Urinary bladder (tissue), 4 donors: ENCODE data around the gene HSPB6. TPM values are rescaled to one million over a fixed set of nuclear protein-coding genes. Genes with fewer than 3 reads are reported as not detected.
A peak's percentile ranks its signal among the peaks of the same experiment; 100 is the strongest.
"Not testable (repeated sequence)": the region's sequence is repeated elsewhere in the genome, so short reads cannot be mapped to it uniquely, and the experiment has no call there.

ENCODE experiments used
- DNase-seq: peaks from one replicate; pipeline ENCODE4 v3.0.0-alpha.2; 2015; ENCODE audit errors: extremely low spot score
- H3K27ac ChIP-seq: one replicate; pipeline ENCODE4 v1.5.1; 2013; ENCODE audit warnings: low read depth, mild to moderate bottlenecking, moderate library complexity
- H3K36me3 ChIP-seq: one replicate; pipeline ENCODE4 v1.6.1; 2013; ENCODE audit warnings: mild to moderate bottlenecking, moderate library complexity; ENCODE audit not compliant: insufficient read depth
- H3K4me1 ChIP-seq: one replicate; pipeline ENCODE4 v1.6.1; 2013; ENCODE audit warnings: mild to moderate bottlenecking, moderate library complexity; ENCODE audit not compliant: insufficient read depth
- H3K4me3 ChIP-seq: one replicate; pipeline ENCODE4 v1.5.1; 2013; ENCODE audit warnings: low read depth, low read length
- WGBS: extraction: QIAGEN DNeasy Blood & Tissue Kit; methylation state at CpG from one replicate; pipeline ENCODE4 v1.1.7; 2013; 5-methylcytosine and 5-hydroxymethylcytosine counted together
- polyA plus RNA-seq: library from polyadenylated mRNA; stranded (reverse); fragments of 200-250 nt; gene quantifications from one replicate; pipeline ENCODE4 v1.2.3, GENCODE V29; 2013
- total RNA-seq: library from RNA; depleted of rRNA; stranded (reverse); fragments of >200 nt; gene quantifications from one replicate; pipeline ENCODE4 v1.2.3, GENCODE V29; 2014
- donor health status: healthy with polysubstance abuse.
- donor health status: healthy.

HSPB6 gene
- total and polyA plus RNA-seq, 2 donors: 25.4 to 657 TPM

GRCh38 chr19:35780058-35780457 lies 23.2 kb upstream of the HSPB6 start:
- Histone ChIP-seq H3K4me1 (no peaks in the 10 kb centered on the region), H3K27ac (no peak overlapping the region), H3K4me3 (no peak overlapping the region), H3K36me3 (no peaks in the 10 kb centered on the region)
- WGBS: 91% methylated on average over 16 of the region's 16 CpGs
- no peak for DNase-seq

- WGBS: 93% methylated on average over 8 of the region's 8 CpGs
These were observed 22.2 kb upstream of the HSPB6 start for GRCh38 chr19:35779033-35779432.

GRCh38 chr19:35777961-35778360 lies 21.1 kb upstream of the HSPB6 start:
- 75% methylated on average over 7 of the region's 7 CpGs for WGBS
- no peak overlapping the region for H3K4me3 ChIP-seq
- DNase-seq: no peak
- no peaks in the 10 kb centered on the region for H3K4me1 ChIP-seq
- H3K36me3 ChIP-seq: no peaks in the 10 kb centered on the region
- H3K27ac ChIP-seq: no peak overlapping the region

More at GRCh38 chr19:35779033-35779432, 22.2 kb upstream of the HSPB6 start:
- Histone ChIP-seq H3K36me3 (no peaks in the 10 kb centered on the region), H3K4me1 (no peaks in the 10 kb centered on the region), H3K27ac (no peak overlapping the region), H3K4me3 (no peak overlapping the region)
- no peak for DNase-seq

DNA sequence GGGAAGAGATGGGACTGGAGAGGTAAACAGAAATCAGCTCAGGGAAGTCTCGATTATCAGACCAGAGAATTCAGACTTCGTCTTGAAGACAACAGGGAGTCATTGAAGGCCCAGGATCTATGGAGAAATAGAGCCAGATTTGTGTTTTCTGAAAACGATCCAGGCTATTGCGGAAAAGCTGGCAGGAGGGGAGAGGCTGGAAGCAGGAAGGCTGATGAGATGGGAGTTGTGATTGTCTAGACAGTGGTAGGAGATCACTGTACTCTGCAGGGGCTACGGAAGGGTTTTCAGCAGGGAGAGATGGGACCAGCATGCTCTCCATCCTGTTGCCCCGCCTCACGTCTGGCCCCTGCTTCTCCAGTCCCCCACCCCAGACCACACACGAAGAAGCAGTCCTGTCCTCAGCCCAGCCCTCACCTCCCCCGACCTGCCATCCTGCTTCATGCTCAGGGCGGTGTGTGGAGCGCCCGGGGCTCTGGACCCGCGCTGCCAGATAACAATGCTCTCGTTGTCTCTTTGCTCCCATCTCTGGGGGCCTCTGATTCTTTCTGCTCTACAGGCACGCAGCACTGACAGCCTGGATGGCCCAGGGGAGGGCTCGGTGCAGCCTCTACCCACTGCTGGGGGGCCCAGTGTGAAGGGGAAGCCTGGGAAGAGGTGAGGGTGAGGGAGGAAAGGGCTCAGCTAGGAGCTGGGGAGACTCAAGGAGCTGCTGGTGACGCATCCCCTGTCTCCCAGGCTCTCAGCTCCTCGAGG lies 20.4 kb upstream of the HSPB6 start:
- H3K27ac ChIP-seq: no peak overlapping the region
- H3K4me1 ChIP-seq: no peaks in the 10 kb centered on the region
- no peaks in the 10 kb centered on the region for H3K36me3 ChIP-seq
- DNase-seq: no peak
- WGBS: 51% methylated on average over 19 of the region's 19 CpGs
- no peak overlapping the region for H3K4me3 ChIP-seq

DNA sequence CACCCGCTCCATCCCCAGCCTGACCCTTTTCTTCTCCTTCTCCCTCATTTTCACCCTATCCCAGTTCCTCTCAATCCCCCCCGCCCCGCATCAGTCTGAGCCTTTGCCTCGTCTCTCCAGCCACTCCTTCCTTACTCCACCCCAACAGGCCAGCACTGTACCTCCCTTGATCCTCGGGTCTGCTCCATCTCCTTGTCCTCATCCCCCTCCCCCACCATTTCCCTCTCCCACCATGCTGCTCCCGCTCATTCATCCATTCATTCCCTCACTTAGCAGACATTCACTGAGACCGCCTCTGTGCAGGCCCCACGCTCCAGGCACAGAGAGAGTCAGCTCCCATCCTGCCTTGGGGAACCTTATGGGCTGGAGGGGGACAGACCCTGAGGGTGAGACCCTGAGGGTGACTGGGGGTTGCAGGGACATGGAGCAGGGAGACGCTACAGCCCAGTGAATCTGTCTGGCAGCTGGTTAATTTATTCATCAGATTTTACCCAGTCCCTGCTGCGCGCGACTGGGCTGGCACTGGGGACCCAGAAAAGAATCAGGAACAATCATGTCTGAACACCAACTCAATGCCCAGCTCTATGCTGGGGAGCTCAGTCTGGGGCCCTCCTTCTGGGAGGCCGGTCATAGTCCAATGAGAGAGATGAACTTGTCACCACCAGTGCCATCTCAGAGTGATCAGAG lies 19.4 kb upstream of the HSPB6 start:
- no peaks in the 10 kb centered on the region for H3K4me1 ChIP-seq
- DNase-seq: no peak
- H3K27ac ChIP-seq: no peak overlapping the region
- H3K36me3 ChIP-seq: no peaks in the 10 kb centered on the region
- 45% methylated on average over 13 of the region's 13 CpGs for WGBS
- H3K4me3 ChIP-seq: peak overlapping the region; percentile 83

DNA sequence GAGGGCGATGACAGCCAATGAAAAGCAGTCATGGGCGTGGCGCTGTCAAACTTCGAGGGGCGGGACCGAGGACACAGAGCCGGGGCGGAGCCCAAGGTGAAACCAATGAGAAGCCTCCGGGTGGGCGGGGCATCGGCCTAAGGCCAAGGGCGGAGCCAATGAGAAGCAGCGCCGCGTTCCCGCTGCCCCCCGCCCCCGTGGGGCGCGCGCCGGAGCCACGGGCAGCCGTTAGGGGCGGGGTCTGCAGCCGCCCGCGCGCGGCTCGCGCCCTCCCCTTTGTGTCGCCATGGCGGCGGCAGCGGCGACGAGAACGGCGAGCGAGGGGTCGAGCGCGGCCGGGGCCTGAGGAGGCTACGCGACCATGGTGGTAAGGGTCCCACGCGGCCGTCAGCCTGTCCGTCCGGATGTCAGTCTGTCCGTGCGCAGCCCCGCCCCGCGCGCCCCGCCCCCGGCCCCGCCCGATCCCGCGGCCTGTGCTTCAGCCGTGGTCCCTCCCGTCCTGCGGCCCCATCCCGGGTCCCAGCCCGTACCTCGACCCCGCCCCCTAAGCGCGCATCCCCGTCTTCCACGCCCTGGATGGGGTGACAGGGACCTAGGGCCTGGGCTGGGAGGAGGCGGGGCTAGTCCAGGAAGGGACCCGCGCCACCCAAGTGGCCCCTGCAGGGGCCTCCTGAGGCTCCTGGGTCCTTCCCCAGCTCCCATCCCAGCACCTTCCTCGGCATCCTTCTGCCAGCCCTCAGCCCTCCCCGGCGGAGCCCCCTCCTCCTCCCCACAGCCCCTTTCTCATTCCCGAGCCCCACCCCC lies 18.7 kb upstream of the HSPB6 start, which contains the start of gene ARHGAP33:
Gene ARHGAP33 (plus strand): TSS at position 267 of the 804 bp plus-strand sequence. CDS start 95 bp downstream, at position 362.
- Histone ChIP-seq H3K4me3 (peak within 1 kb of the TSS; percentile 83), H3K27ac (no peak within 1 kb of the TSS), H3K36me3 (no peaks in the 10 kb centered on the region), H3K4me1 (no peaks in the 10 kb centered on the region)
- WGBS: 1% methylated on average over 80 of the region's 82 CpGs
- peak; percentile 94 for DNase-seq

DNA sequence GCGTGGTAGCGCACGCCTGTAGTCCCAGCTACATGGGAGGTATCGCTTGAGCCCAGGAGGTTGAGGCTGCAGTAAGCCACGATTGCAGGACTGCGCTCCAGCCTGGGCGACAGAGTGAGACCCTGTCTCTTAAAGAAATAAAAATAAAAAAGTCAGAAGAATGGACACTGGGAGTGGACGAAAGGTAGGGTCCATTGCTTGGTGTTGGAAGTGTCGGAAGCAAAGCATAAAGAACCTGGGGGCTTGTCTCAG lies 18.1 kb upstream of the HSPB6 start:
- peak overlapping the region; percentile 83 for H3K4me3 ChIP-seq
- DNase-seq: no peak
- H3K27ac ChIP-seq: no peak overlapping the region
- no peaks in the 10 kb centered on the region for H3K4me1 ChIP-seq
- WGBS: 36% methylated on average over 9 of the region's 9 CpGs
- H3K36me3 ChIP-seq: no peaks in the 10 kb centered on the region

GRCh38 chr19:35774274-35775045 lies 17.6 kb upstream of the HSPB6 start:
- DNase-seq: no peak
- H3K4me1 ChIP-seq: no peaks in the 10 kb centered on the region
- peak overlapping the region; percentile 83 for H3K4me3 ChIP-seq
- 57% methylated on average over 16 of the region's 16 CpGs for WGBS
- H3K27ac ChIP-seq: no peak overlapping the region
- H3K36me3 ChIP-seq: no peaks in the 10 kb centered on the region

- no peaks in the 10 kb centered on the region for H3K36me3 ChIP-seq
- no peak overlapping the region for H3K4me3 ChIP-seq
- WGBS: 51% methylated on average over 9 of the region's 9 CpGs
- no peak overlapping the region for H3K27ac ChIP-seq
- H3K4me1 ChIP-seq: no peaks in the 10 kb centered on the region
- no peak for DNase-seq
These were observed 16.4 kb upstream of the HSPB6 start for GRCh38 chr19:35773020-35773806.

DNA sequence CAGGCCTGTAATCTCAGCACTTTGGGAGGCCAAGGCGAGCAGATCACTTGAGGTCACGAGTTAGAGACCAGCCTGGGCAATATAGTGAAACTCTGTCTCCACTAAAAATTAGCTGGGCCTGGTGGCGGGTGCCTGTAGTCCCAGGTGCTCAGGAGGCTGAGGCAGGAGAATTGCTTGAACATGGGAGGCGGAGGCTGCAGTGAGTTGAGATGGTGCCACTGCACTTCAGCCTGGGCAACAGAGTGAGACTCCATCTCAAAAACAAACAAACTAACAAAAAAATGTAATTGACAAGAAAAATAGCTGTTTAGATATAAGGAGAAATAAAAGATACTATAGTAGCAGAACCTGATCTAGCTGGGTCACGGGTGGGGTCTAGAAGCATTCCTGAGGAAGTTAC lies 15.5 kb upstream of the HSPB6 start:
- H3K36me3 ChIP-seq, H3K4me3 ChIP-seq, H3K4me1 ChIP-seq, DNase-seq, H3K27ac ChIP-seq: not testable (repeated sequence)
- 95% methylated on average over 5 of the region's 5 CpGs for WGBS

DNA sequence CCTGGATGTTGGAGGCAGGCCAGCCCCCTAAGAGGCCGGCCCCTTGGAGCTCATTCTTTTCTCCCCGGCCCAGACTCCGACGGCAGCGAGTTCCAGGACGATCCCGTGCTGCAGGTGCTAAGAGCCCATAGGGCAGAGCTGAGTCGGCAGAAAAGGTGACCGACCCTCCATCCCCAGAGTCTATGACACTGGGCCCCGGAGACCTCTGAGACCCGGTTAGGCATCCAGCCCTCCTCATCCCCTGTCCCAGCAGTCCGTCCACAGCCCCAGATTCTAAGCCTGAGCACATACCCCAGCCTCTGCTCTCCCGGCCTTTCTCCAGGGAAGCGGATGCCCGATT lies 11.2 kb upstream of the HSPB6 start:
- 61% methylated on average over 15 of the region's 15 CpGs for WGBS
- no peak overlapping the region for H3K4me3 ChIP-seq
- H3K36me3 ChIP-seq: no peaks in the 10 kb centered on the region
- no peaks in the 10 kb centered on the region for H3K4me1 ChIP-seq
- no peak overlapping the region for H3K27ac ChIP-seq
- no peak for DNase-seq

DNA sequence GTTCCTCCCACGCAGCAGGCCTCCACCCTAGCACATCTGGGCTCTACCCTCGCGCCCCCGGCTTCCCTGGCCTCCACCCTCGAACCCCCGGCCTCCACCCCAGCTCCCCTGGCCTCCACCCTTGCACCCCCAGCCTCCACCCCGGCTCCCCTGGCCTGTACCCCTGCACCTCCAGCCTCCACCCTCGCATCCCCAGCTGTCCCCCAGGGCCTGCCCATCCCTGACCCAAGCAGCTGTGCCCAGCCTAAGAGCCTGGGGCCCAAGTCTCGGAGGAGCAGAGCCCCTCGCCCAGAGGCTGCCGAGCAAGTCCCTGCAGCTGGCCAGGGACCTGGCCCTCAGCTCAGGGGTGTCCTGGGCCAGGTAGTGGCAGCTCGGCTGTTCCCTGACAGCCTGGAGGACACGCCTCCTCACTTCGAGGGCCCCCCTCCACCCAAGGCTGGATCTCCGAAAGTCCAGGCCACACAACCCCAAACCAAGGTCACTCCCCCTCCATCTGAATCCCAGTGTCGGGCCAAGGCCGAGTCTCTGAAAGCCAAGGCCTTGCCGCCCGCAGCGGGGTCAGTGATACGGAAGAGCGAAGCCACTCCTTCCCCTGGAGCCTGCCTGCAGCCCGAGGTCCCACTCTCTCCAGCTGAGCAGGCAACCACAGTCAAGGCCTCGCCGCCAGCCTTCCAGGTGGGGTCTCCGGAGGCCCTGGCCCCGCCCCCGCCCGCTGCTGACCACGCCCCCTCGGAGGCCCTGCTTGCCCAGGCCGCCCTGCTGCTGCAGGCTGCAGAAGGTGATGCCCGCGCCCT lies 10.7 kb upstream of the HSPB6 start:
- no peaks in the 10 kb centered on the region for H3K4me1 ChIP-seq
- H3K36me3 ChIP-seq: no peaks in the 10 kb centered on the region
- WGBS: 56% methylated on average over 34 of the region's 34 CpGs
- no peak overlapping the region for H3K27ac ChIP-seq
- no peak for DNase-seq
- no peak overlapping the region for H3K4me3 ChIP-seq
